Testis (tissue), 3 donors: ENCODE data around the gene CD24. TPM values are rescaled to one million over a fixed set of nuclear protein-coding genes. Genes with fewer than 3 reads are reported as not detected.

Experiments
- DNase-seq: peaks from one replicate; pipeline ENCODE4 v3.0.0-alpha.2; 2019
- H3K27ac ChIP-seq, 2 donors: fragments of 200-600 bp; sonication (generic); one replicate each; pipeline ENCODE4 v1.5.1; 2019
- H3K27me3 ChIP-seq: fragments of 200-600 bp; sonication (generic); one replicate; pipeline ENCODE4 v1.5.1; 2019
- H3K36me3 ChIP-seq: fragments of 200-600 bp; sonication (generic); one replicate; pipeline ENCODE4 v1.5.1; 2017; ENCODE audit warnings: low read depth; ENCODE audit errors: missing control alignments
- H3K4me1 ChIP-seq: fragments of 200-600 bp; sonication (generic); one replicate; pipeline ENCODE4 v1.5.1; 2019
- H3K4me3 ChIP-seq, 2 donors: fragments of 200-600 bp; sonication (generic); one replicate each; pipeline ENCODE4 v1.5.1; 2017 to 2019
- H3K9me3 ChIP-seq: fragments of 200-600 bp; sonication (generic); one replicate; pipeline ENCODE4 v1.5.1; 2017
- POLR2A ChIP-seq: fragments of 450-650 bp; IDR thresholded peaks from one replicate; pipeline ENCODE4 v1.6.1; 2017; ENCODE audit warnings: antibody characterized with exemption, mild to moderate bottlenecking, moderate library complexity
- WGBS, 2 donors: methylation state at CpG; one replicate each; pipeline ENCODE4 v1.1.5; 2018; 5-methylcytosine and 5-hydroxymethylcytosine counted together
- intact Hi-C: fragments of 100-400 bp; cut with DNase I; formaldehyde crosslinking; loops from one replicate; pipeline ENCODE4 v1.15.1; 2023; ENCODE audit warnings: low total_unique reads
- polyA plus RNA-seq: library from polyadenylated mRNA; stranded (reverse); fragments of 350-450 nt; fragmentation: Illumina TruSeq; extraction: RNeasy Lipid Tissue Mini Kit (QIAGEN cat#74804); gene quantifications from one replicate; pipeline ENCODE4 v1.2.3, GENCODE V29; 2014; ENCODE audit warnings: low read depth, low replicate concordance; ENCODE audit not compliant: insufficient read depth
- total RNA-seq, 2 donors: library from RNA; depleted of rRNA; stranded (reverse); fragments of >200 nt; gene quantifications; one replicate each; pipeline ENCODE4 v1.2.3, GENCODE V29; 2016
- TF ChIP-seq, protein P1 (sequence below), 3 experiments: fragments of 450-650 bp in 2 of 3; fragments of 200-600 bp in 1 of 3; sonication (generic) in 1 of 3; IDR thresholded peaks; one replicate each; pipeline ENCODE4 v1.5.1; 2016 to 2019; ENCODE audit warnings: antibody characterized with exemption in 3 of 3, mild to moderate bottlenecking in 2 of 3, moderate library complexity in 1 of 3

The CD24 gene
- total and polyA plus RNA-seq, 3 donors from 2014 or later, result 8.6 to 25.0 (median 11.5) TPM

DNA sequence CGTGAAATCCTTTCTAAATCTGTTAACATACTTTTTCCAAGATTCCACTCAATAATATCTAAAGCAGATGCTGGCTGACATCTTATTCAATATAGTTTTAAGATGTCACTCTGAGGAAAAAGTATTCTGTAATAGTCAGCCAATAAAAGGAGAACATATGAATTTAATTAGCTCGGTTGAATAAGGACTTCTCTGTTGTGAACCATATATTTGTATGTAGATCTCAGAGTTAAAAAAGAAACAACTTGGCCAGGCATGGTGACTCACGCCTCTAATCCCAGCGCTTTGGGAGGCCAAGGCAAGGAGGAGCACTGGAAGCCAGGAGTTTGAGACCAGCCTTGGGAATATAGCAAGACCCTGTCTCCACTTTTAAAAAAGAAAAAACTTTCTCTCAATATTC lies 7.4 kb upstream of the CD24 start:
- Histone ChIP-seq H3K27ac (no peak overlapping the region), H3K9me3 (no peaks in the 10 kb centered on the region), H3K4me3 (no peak overlapping the region), H3K36me3 (no peaks in the 10 kb centered on the region), H3K4me1 (no peaks in the 10 kb centered on the region), H3K27me3 (no peaks in the 10 kb centered on the region)
- intact Hi-C loops, result no loop called here
- TF ChIP-seq POLR2A, result no peak
- TF ChIP-seq, protein P1, sequence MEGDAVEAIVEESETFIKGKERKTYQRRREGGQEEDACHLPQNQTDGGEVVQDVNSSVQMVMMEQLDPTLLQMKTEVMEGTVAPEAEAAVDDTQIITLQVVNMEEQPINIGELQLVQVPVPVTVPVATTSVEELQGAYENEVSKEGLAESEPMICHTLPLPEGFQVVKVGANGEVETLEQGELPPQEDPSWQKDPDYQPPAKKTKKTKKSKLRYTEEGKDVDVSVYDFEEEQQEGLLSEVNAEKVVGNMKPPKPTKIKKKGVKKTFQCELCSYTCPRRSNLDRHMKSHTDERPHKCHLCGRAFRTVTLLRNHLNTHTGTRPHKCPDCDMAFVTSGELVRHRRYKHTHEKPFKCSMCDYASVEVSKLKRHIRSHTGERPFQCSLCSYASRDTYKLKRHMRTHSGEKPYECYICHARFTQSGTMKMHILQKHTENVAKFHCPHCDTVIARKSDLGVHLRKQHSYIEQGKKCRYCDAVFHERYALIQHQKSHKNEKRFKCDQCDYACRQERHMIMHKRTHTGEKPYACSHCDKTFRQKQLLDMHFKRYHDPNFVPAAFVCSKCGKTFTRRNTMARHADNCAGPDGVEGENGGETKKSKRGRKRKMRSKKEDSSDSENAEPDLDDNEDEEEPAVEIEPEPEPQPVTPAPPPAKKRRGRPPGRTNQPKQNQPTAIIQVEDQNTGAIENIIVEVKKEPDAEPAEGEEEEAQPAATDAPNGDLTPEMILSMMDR (IDR thresholded peaks at IDR 0.05), result no peak
- WGBS, 2 donors, result 83 to 86% methylated on average over 4 of the region's 4 CpGs
- DNase-seq, result no peak

DNA sequence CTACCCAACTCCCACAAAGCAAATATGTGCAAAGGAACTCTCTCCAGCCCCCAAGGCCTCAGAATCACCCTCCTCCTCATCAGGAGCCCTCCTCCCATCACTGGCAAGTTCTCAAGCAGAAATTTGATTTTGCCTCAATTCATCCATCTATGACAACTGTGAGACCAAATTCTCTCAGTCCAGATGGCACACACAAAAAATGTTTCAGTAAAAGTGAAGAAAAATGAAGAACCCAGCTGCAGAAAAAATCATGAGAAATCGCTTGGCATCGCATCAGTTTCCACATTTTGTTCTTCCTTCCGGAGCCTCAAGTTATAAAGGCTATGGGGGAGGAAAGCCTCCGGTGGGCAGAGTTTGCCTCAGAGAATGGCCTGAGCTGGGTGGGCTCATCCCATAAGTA lies 6.4 kb upstream of the CD24 start:
- H3K4me3 ChIP-seq, result no peak overlapping the region
- H3K36me3 ChIP-seq, result no peaks in the 10 kb centered on the region
- intact Hi-C loops, result no loop called here
- H3K27me3 ChIP-seq, result no peaks in the 10 kb centered on the region
- DNase-seq, result no peak
- WGBS, 2 donors, result 82 to 86% methylated on average over 4 of the region's 4 CpGs
- H3K9me3 ChIP-seq, result no peaks in the 10 kb centered on the region
- TF ChIP-seq, protein P1 (IDR thresholded peaks at IDR 0.05), result no peak
- TF ChIP-seq POLR2A, result no peak
- H3K27ac ChIP-seq, result no peak overlapping the region
- H3K4me1 ChIP-seq, result no peaks in the 10 kb centered on the region

DNA sequence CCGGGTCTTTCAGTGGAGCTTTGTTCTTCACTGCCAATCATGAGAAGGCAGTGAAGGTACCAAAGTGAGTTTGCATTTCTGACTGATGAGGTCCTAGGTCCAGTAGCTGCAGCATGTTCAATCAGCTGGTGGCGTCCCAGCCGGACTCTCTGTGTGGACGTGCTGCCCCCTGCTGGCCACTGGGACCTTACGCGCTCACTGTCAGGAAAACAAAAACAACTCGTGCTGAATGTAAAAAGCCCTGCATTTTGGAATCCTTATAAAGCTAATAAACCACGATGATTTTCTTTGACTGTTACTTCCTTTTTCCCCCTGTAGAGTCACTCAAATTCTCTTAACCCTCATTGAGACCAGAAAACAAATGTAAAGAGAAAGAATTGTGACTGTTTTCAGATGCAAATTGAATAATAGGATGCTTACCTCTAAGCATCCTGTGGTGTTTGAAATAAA lies 4.9 kb upstream of the CD24 start:
- no peaks in the 10 kb centered on the region for H3K27me3 ChIP-seq
- 8 to 9% methylated on average over 8 of the region's 8 CpGs for WGBS, 2 donors
- H3K27ac ChIP-seq, result no peak overlapping the region
- peak; percentile 92 for DNase-seq
- H3K9me3 ChIP-seq, result no peaks in the 10 kb centered on the region
- intact Hi-C loops, result no loop called here
- no peak overlapping the region for H3K4me3 ChIP-seq
- H3K36me3 ChIP-seq, result no peaks in the 10 kb centered on the region
- TF ChIP-seq POLR2A, result no peak
- TF ChIP-seq, protein P1 (IDR thresholded peaks at IDR 0.05), result peak; percentile 74 to 93 (median 81)
- no peaks in the 10 kb centered on the region for H3K4me1 ChIP-seq

DNA sequence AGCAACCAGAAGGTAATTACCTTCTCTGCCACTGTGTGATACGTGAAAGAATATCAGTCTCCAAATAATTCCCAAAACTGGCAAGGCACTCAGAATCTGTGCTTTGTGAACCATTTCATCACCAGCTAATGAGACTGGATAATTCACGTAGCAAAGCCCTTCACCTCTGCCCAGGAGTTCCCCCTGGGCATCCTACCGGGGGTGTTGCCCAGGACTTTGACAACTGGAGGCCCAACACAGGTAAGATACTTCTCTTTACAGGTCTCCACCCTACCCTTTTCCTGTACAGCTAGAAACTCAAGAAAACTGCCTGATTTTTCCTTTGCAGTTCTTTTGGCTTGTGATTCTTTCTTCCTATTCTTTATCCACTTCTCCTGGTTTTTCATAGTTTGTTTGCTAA lies 2.7 kb upstream of the CD24 start:
- Histone ChIP-seq H3K36me3 (no peaks in the 10 kb centered on the region), H3K27me3 (no peaks in the 10 kb centered on the region), H3K27ac (no peak overlapping the region), H3K9me3 (no peaks in the 10 kb centered on the region), H3K4me1 (no peaks in the 10 kb centered on the region), H3K4me3 (no peak overlapping the region)
- no peak for DNase-seq
- 58 to 72% methylated on average over 3 of the region's 3 CpGs for WGBS, 2 donors
- intact Hi-C loops, result no loop called here
- no peak for TF ChIP-seq POLR2A
- TF ChIP-seq, protein P1 (IDR thresholded peaks at IDR 0.05), result no peak

DNA sequence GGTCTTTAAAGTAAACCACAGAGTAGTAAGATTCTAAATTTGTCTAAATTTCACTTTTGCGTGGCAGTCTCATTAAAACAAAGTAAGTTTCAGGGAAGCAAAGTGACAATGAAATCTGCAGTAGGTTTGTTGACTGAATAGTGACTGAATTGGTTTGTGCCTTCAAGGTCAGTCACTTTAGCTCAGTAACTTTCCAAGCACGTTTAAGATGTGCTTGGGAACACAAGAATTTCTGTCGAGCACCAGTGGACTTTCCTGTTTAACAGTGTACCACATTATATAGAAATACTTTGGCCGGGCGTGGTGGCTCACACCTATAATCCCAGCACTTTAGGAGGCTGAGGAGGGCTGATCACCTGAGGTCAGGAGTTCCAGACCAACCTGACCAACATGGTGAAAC lies 1.7 kb upstream of the CD24 start:
- Histone ChIP-seq H3K4me3 (no peak overlapping the region), H3K9me3 (no peaks in the 10 kb centered on the region), H3K36me3 (no peaks in the 10 kb centered on the region), H3K4me1 (no peaks in the 10 kb centered on the region), H3K27me3 (no peaks in the 10 kb centered on the region), H3K27ac (no peak overlapping the region)
- DNase-seq, result no peak
- 41 to 58% methylated on average over 5 of the region's 5 CpGs for WGBS, 2 donors
- TF ChIP-seq, protein P1 (IDR thresholded peaks at IDR 0.05), result no peak
- no peak for TF ChIP-seq POLR2A
- intact Hi-C loops, result no loop called here
